CD4-positive, alpha-beta memory T cell (primary cell): ENCODE measurements around the gene LEMD2. TPM values are rescaled to one million over a fixed set of nuclear protein-coding genes. Genes with fewer than 3 reads are reported as not detected.

ENCODE experiments used
- CTCF ChIA-PET: fragments of 350-600 bp; sonication (Branson Sonifier 250); formaldehyde crosslinking; loops from one replicate; lab custom pipeline; 2021; ENCODE audit warnings: inconsistent platforms; ENCODE audit not compliant: partially characterized antibody; lab: Charles Lee
- POLR2A ChIA-PET: fragments of 350-600 bp; sonication (Branson Sonifier 250); formaldehyde crosslinking; loops from one replicate; lab custom pipeline; 2021; ENCODE audit not compliant: partially characterized antibody; lab: Charles Lee
- DNase-seq, 5 donors: peaks; one replicate each; pipeline versions ENCODE4 v3.0.0 to v3.0.0-alpha.2; 2020 to 2022; ENCODE audit warnings: mixed read lengths in 1 of 5
- H3K27ac ChIP-seq: one replicate; pipeline ENCODE4 v1.7.0; 2013; ENCODE audit warnings: low read depth, low read length
- H3K27me3 ChIP-seq: 2 replicates; pipeline ENCODE4 v1.7.0; 2013; ENCODE audit warnings: mild to moderate bottlenecking, low read length, moderate library complexity; ENCODE audit not compliant: insufficient read depth
- H3K36me3 ChIP-seq: 2 replicates; pipeline ENCODE4 v1.7.0; 2013; ENCODE audit warnings: mild to moderate bottlenecking, low read length, moderate library complexity; ENCODE audit not compliant: insufficient read depth
- H3K4me1 ChIP-seq: 2 replicates; pipeline ENCODE4 v1.7.0; 2013; ENCODE audit warnings: mild to moderate bottlenecking, low read length, moderate library complexity; ENCODE audit not compliant: insufficient read depth
- H3K4me3 ChIP-seq, 2 donors: one replicate each; pipeline ENCODE4 v1.7.0; 2013; ENCODE audit warnings: low read length in 2 of 2, mild to moderate bottlenecking in 1 of 2
- H3K9me3 ChIP-seq, 2 donors: one replicate each; pipeline ENCODE4 v1.7.0; 2013; ENCODE audit warnings: low read length in 2 of 2, control low read depth in 1 of 2; ENCODE audit not compliant: control insufficient read depth in 1 of 2
- H3K27ac Mint-ChIP-seq, 7 donors: one replicate each; pipeline ENCODE4 v1.8.0; 2020 to 2021; ENCODE audit warnings: mixed read lengths in 7 of 7, mild to moderate bottlenecking in 6 of 7, inconsistent platforms in 3 of 7, moderate library complexity in 3 of 7
- H3K27me3 Mint-ChIP-seq, 2 donors: one replicate each; pipeline ENCODE4 v1.8.0; 2020 to 2021; ENCODE audit warnings: mixed read lengths in 2 of 2
- H3K36me3 Mint-ChIP-seq, 2 donors: one replicate each; pipeline ENCODE4 v1.8.0; 2020 to 2021; ENCODE audit warnings: mixed read lengths in 2 of 2, inconsistent platforms in 1 of 2, mild to moderate bottlenecking in 1 of 2
- H3K4me1 Mint-ChIP-seq, 4 donors: one replicate each; pipeline ENCODE4 v1.8.0; 2020 to 2021; ENCODE audit warnings: mixed read lengths in 4 of 4, mild to moderate bottlenecking in 1 of 4
- H3K4me3 Mint-ChIP-seq, 8 donors: one replicate each; pipeline ENCODE4 v1.8.0; 2020 to 2021; ENCODE audit warnings: mixed read lengths in 8 of 8, mild to moderate bottlenecking in 7 of 8, moderate library complexity in 6 of 8, inconsistent platforms in 3 of 8
- H3K9me3 Mint-ChIP-seq, 8 donors: one replicate each; pipeline ENCODE4 v1.8.0; 2020 to 2021; ENCODE audit warnings: mixed read lengths in 8 of 8, mild to moderate bottlenecking in 5 of 8, inconsistent platforms in 3 of 8, moderate library complexity in 1 of 8
- intact Hi-C: fragments of 100-400 bp; cut with micrococcal nuclease; formaldehyde crosslinking; loops from one replicate; pipeline ENCODE4 v1.15.1; 2023
- polyA plus RNA-seq, 2 donors: library from polyadenylated mRNA; unstranded; fragments of 300-500 nt; fragmentation: Illumina TruSeq; gene quantifications; one replicate each; pipeline ENCODE4 v1.2.3, GENCODE V29; 2021
- total RNA-seq, 2 experiments: library from RNA; stranded (reverse); gene quantifications; one replicate each; pipeline ENCODE4 v1.2.3, GENCODE V29; 2021

The LEMD2 gene
- total and polyA plus RNA-seq, 4 experiments from 2014 or later: 13.5 to 126 (median 80.1) TPM

GRCh38 chr6:33786736-33787135, 2.2 kb downstream of the LEMD2 start:
- Histone ChIP-seq H3K4me1 (peaks cover 46% of the 10 kb centered on the region), H3K9me3 (no peaks in the 10 kb centered on the region), H3K27ac (peak overlapping the region; percentile 90), H3K36me3 (peaks cover 43% of the 10 kb centered on the region), H3K27me3 (no peaks in the 10 kb centered on the region), H3K4me3 (no peak overlapping the region)
- intact Hi-C loops: no loop called here
- POLR2A ChIA-PET: interaction anchor here (2.6 to 3.0 kb wide), 2 partner anchors 9 to 16 kb away, joined by 26 to 35 read pairs; no protein-coding TSS in a partner anchor
- H3K27me3 Mint-ChIP-seq: no peaks in the 10 kb centered on the region
- H3K4me1 Mint-ChIP-seq: peaks cover 41 to 70% (median 54%) of the 10 kb centered on the region in 4 donors
- peak overlapping the region in 5 of 7 donors; percentile 31 to 99 (median 99) for H3K27ac Mint-ChIP-seq
- DNase-seq: no peak
- CTCF ChIA-PET: interaction anchor here (1.4 to 5.8 kb wide), 2 partner anchors 16 to 128 kb away, joined by 5 to 31 read pairs; no protein-coding TSS in a partner anchor
- peaks cover 37 to 61% of the 10 kb centered on the region in 2 donors for H3K36me3 Mint-ChIP-seq
- peak overlapping the region; percentile 90 to 100 (median 98) for H3K4me3 Mint-ChIP-seq
- H3K9me3 Mint-ChIP-seq: no peaks in the 10 kb centered on the region

GRCh38 chr6:33785778-33786177, 3.2 kb downstream of the LEMD2 start:
- peak overlapping the region; percentile 31 to 99 (median 68) for H3K4me3 Mint-ChIP-seq
- H3K9me3 Mint-ChIP-seq: no peaks in the 10 kb centered on the region
- H3K4me1 Mint-ChIP-seq: peaks cover 43 to 70% (median 57%) of the 10 kb centered on the region in 4 donors
- intact Hi-C loops: no loop called here
- peaks cover 42 to 66% of the 10 kb centered on the region in 2 donors for H3K36me3 Mint-ChIP-seq
- DNase-seq: no peak
- Histone ChIP-seq H3K36me3 (peaks cover 51% of the 10 kb centered on the region), H3K27ac (no peak overlapping the region), H3K4me1 (peaks cover 46% of the 10 kb centered on the region), H3K9me3 (no peaks in the 10 kb centered on the region), H3K27me3 (no peaks in the 10 kb centered on the region), H3K4me3 (no peak overlapping the region)
- peak overlapping the region in 5 of 7 donors; percentile 44 to 90 (median 60) for H3K27ac Mint-ChIP-seq
- H3K27me3 Mint-ChIP-seq: no peaks in the 10 kb centered on the region
- CTCF ChIA-PET: interaction anchor here (5.8 kb wide), 1 partner anchor 15 kb away, joined by 31 read pairs; no protein-coding TSS in a partner anchor
- POLR2A ChIA-PET: interaction anchor here (0.9 kb wide), 1 partner anchor 130 kb away, joined by 3 read pairs; no protein-coding TSS in a partner anchor

- Histone ChIP-seq H3K4me3 (no peak overlapping the region), H3K36me3 (peaks cover 61% of the 10 kb centered on the region), H3K9me3 (no peaks in the 10 kb centered on the region), H3K27ac (no peak overlapping the region), H3K4me1 (peaks cover 46% of the 10 kb centered on the region), H3K27me3 (no peaks in the 10 kb centered on the region)
- CTCF ChIA-PET: interaction anchor here (5.8 kb wide), 1 partner anchor 14 kb away, joined by 31 read pairs; no protein-coding TSS in a partner anchor
- H3K4me1 Mint-ChIP-seq: peaks cover 43 to 68% (median 58%) of the 10 kb centered on the region in 4 donors
- POLR2A ChIA-PET: interaction anchor here (0.6 kb wide), 1 partner anchor 253 kb away, joined by 3 read pairs; no protein-coding TSS in a partner anchor
- peak overlapping the region in 4 of 7 donors; percentile 29 to 70 (median 48) for H3K27ac Mint-ChIP-seq
- intact Hi-C loops: no loop called here
- no peaks in the 10 kb centered on the region for H3K27me3 Mint-ChIP-seq
- no peak for DNase-seq
- peaks cover 50 to 75% of the 10 kb centered on the region in 2 donors for H3K36me3 Mint-ChIP-seq
- H3K9me3 Mint-ChIP-seq: no peaks in the 10 kb centered on the region
- peak overlapping the region in 5 of 8 donors; percentile 15 to 75 (median 40) for H3K4me3 Mint-ChIP-seq
Measured at GRCh38 chr6:33784787-33785186, 4.1 kb downstream of the LEMD2 start.

- Histone ChIP-seq H3K36me3 (peaks cover 69% of the 10 kb centered on the region), H3K27me3 (no peaks in the 10 kb centered on the region), H3K27ac (no peak overlapping the region), H3K4me3 (no peak overlapping the region), H3K4me1 (peaks cover 41% of the 10 kb centered on the region), H3K9me3 (no peaks in the 10 kb centered on the region)
- no peaks in the 10 kb centered on the region for H3K9me3 Mint-ChIP-seq
- POLR2A ChIA-PET: no interaction called here
- intact Hi-C loops: no loop called here
- no peak for DNase-seq
- H3K36me3 Mint-ChIP-seq: peaks cover 56 to 82% of the 10 kb centered on the region in 2 donors
- CTCF ChIA-PET: interaction anchor here (5.8 kb wide), 1 partner anchor 13 kb away, joined by 31 read pairs; no protein-coding TSS in a partner anchor
- H3K27me3 Mint-ChIP-seq: no peaks in the 10 kb centered on the region
- peak overlapping the region in 2 of 7 donors; percentile 43 to 47 for H3K27ac Mint-ChIP-seq
- H3K4me1 Mint-ChIP-seq: peaks cover 41 to 60% (median 52%) of the 10 kb centered on the region in 4 donors
- H3K4me3 Mint-ChIP-seq: peak overlapping the region in 1 of 8 donors; percentile 21
Measured at GRCh38 chr6:33783781-33784520, 5.0 kb downstream of the LEMD2 start.

- H3K4me3 ChIP-seq: no peak overlapping the region
- intact Hi-C loops: no loop called here
Measured at GRCh38 chr6:33782561-33782960, 6.4 kb downstream of the LEMD2 start.

GRCh38 chr6:33781131-33781975, 7.6 kb downstream of the LEMD2 start:
- Histone ChIP-seq H3K9me3 (no peaks in the 10 kb centered on the region), H3K4me1 (peaks cover 24% of the 10 kb centered on the region), H3K36me3 (peaks cover 95% of the 10 kb centered on the region), H3K4me3 (no peak overlapping the region), H3K27ac (no peak overlapping the region), H3K27me3 (no peaks in the 10 kb centered on the region)
- H3K27ac Mint-ChIP-seq: peak overlapping the region in 4 of 7 donors; percentile 24 to 42 (median 26)
- no peaks in the 10 kb centered on the region for H3K9me3 Mint-ChIP-seq
- no peak for DNase-seq
- H3K27me3 Mint-ChIP-seq: no peaks in the 10 kb centered on the region
- H3K36me3 Mint-ChIP-seq: peaks cover 74 to 88% of the 10 kb centered on the region in 2 donors
- CTCF ChIA-PET: interaction anchor here (1.7 kb wide), 1 partner anchor 10 kb away, joined by 7 read pairs; no protein-coding TSS in a partner anchor
- no peak overlapping the region for H3K4me3 Mint-ChIP-seq
- intact Hi-C loops: no loop called here
- H3K4me1 Mint-ChIP-seq: peaks cover 23 to 41% (median 34%) of the 10 kb centered on the region in 4 donors
- POLR2A ChIA-PET: no interaction called here

More at GRCh38 chr6:33782561-33782960, 6.4 kb downstream of the LEMD2 start:
- Mint-ChIP-seq H3K9me3 (no peaks in the 10 kb centered on the region), H3K36me3 (peaks cover 66 to 87% of the 10 kb centered on the region in 2 donors), H3K4me3 (no peak overlapping the region), H3K27me3 (no peaks in the 10 kb centered on the region), H3K27ac (peak overlapping the region in 2 of 7 donors; percentile 12 to 43), H3K4me1 (peaks cover 35 to 53% (median 46%) of the 10 kb centered on the region in 4 donors)
- H3K4me1 ChIP-seq: peaks cover 37% of the 10 kb centered on the region
- no peak for DNase-seq
- POLR2A ChIA-PET: no interaction called here
- H3K27ac ChIP-seq: no peak overlapping the region
- H3K27me3 ChIP-seq: no peaks in the 10 kb centered on the region
- H3K36me3 ChIP-seq: peaks cover 83% of the 10 kb centered on the region
- H3K9me3 ChIP-seq: no peaks in the 10 kb centered on the region
- CTCF ChIA-PET: interaction anchor here (1.7 kb wide), 1 partner anchor 11 kb away, joined by 7 read pairs; no protein-coding TSS in a partner anchor
